ENCODE measurements around the gene MTARC2.

DNA sequence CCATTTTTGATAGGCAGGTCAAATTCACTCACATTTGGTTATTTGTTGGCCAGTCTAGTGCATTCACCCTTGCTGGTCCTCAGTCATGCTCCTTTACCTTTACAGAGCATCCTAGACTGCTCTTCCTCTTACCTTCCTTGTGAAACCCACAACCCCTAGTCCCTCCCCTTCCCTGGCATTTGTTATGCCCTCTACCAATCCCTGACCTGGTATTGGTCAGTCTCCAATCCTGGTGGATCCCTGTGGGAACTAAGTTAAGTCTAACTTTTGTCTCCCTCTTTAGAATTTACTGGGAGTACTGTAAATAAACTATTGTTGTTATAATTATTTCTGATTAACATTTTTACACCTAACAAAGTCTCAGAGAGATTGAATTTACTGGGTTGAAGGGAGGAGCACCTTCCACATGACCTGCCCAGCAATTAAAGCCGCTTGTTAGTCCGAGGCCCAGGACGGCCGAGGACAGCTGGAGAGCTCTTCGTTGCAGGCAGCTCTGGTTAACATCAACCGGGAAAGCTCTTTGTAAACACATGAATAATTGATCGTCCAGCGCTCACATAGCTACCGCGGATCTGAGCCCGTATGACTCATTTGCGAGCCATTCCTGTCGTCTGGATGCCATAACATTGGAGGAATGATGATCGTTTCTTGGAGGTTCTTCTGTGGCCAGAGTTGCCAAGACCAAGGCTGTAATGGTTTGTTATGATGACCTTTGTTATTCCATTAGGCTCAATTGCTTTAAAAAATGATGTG is 70.5 kb downstream of the MTARC2 start:
- TF ChIP-seq, protein P1, sequence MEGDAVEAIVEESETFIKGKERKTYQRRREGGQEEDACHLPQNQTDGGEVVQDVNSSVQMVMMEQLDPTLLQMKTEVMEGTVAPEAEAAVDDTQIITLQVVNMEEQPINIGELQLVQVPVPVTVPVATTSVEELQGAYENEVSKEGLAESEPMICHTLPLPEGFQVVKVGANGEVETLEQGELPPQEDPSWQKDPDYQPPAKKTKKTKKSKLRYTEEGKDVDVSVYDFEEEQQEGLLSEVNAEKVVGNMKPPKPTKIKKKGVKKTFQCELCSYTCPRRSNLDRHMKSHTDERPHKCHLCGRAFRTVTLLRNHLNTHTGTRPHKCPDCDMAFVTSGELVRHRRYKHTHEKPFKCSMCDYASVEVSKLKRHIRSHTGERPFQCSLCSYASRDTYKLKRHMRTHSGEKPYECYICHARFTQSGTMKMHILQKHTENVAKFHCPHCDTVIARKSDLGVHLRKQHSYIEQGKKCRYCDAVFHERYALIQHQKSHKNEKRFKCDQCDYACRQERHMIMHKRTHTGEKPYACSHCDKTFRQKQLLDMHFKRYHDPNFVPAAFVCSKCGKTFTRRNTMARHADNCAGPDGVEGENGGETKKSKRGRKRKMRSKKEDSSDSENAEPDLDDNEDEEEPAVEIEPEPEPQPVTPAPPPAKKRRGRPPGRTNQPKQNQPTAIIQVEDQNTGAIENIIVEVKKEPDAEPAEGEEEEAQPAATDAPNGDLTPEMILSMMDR (IDR thresholded peaks at IDR 0.05) = no peak
- TF ChIP-seq POLR2A (IDR thresholded peaks at IDR 0.05) = no peak

Data from right lobe of liver (tissue), 4 donors.